ENCODE measurements around the gene MUC6.
"Not testable (repeated sequence)": the region's sequence is repeated elsewhere in the genome, so short reads cannot be mapped to it uniquely, and the experiment has no call there.

- TF ChIP-seq, protein P1, sequence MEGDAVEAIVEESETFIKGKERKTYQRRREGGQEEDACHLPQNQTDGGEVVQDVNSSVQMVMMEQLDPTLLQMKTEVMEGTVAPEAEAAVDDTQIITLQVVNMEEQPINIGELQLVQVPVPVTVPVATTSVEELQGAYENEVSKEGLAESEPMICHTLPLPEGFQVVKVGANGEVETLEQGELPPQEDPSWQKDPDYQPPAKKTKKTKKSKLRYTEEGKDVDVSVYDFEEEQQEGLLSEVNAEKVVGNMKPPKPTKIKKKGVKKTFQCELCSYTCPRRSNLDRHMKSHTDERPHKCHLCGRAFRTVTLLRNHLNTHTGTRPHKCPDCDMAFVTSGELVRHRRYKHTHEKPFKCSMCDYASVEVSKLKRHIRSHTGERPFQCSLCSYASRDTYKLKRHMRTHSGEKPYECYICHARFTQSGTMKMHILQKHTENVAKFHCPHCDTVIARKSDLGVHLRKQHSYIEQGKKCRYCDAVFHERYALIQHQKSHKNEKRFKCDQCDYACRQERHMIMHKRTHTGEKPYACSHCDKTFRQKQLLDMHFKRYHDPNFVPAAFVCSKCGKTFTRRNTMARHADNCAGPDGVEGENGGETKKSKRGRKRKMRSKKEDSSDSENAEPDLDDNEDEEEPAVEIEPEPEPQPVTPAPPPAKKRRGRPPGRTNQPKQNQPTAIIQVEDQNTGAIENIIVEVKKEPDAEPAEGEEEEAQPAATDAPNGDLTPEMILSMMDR (IDR thresholded peaks at IDR 0.05 in 4 of 5, conservative IDR thresholded peaks at IDR 0.05 in 1 of 5), result not testable (repeated sequence)
- not testable (repeated sequence) for TF ChIP-seq POLR2A (IDR thresholded peaks at IDR 0.05)
These were observed 19.9 kb downstream of the MUC6 start for GRCh38 chr11:1016610-1017126.
